Colonic mucosa (tissue), 4 donors: Measurements from ENCODE around the gene OSBPL9. TPM values are rescaled to one million over a fixed set of nuclear protein-coding genes. Genes with fewer than 3 reads are reported as not detected.
"Not testable (repeated sequence)": the region's sequence is repeated elsewhere in the genome, so short reads cannot be mapped to it uniquely, and the experiment has no call there.

Experiments
- DNase-seq: peaks from one replicate; pipeline ENCODE4 v3.0.0-alpha.2; 2020
- H3K27ac ChIP-seq: fragments of 200-600 bp; one replicate; pipeline ENCODE4 v1.8.0; 2021
- H3K27me3 ChIP-seq: fragments of 200-600 bp; one replicate; pipeline ENCODE4 v1.8.0; 2021
- H3K36me3 ChIP-seq: fragments of 200-600 bp; one replicate; pipeline ENCODE4 v1.8.0; 2021
- H3K4me1 ChIP-seq: fragments of 200-600 bp; one replicate; pipeline ENCODE4 v1.8.0; 2021; ENCODE audit warnings: mild to moderate bottlenecking
- H3K4me3 ChIP-seq: fragments of 200-600 bp; one replicate; pipeline ENCODE4 v1.8.0; 2021
- H3K9ac ChIP-seq, 2 donors: one replicate each; pipeline ENCODE4 v1.7.0; 2013; ENCODE audit warnings: control low read depth in 2 of 2, low read depth in 2 of 2, low read length in 2 of 2
- H3K9me3 ChIP-seq: fragments of 200-600 bp; one replicate; pipeline ENCODE4 v1.8.0; 2021
- CTCF ChIP-seq: fragments of 200-600 bp; IDR thresholded peaks from one replicate; pipeline ENCODE4 v1.8.0; 2022; ENCODE audit warnings: antibody characterized with exemption, mild to moderate bottlenecking
- intact Hi-C: fragments of 100-400 bp; cut with DNase I; formaldehyde crosslinking; loops from one replicate; pipeline ENCODE4 v1.14.1; 2022
- total RNA-seq, 2 donors: library from RNA; stranded (reverse); fragmentation: NEBNext Ultra II Directional in 1 of 2; extraction: Animal tissue kit (Norgen Biotek cat#: 25700) in 1 of 2; gene quantifications; one replicate each; pipeline ENCODE4 v1.2.1, GENCODE V29; 2021
- donor health status: healthy.
- donor health status: DM: no; HTN: no; CAD: no.
- donor health status: DM: no; HTN: no; CAD: no.

The OSBPL9 gene
- total RNA-seq, 2 donors from 2014 or later: 37.3 to 59.6 TPM

GRCh38 chr1:51642739-51643142, 25.8 kb downstream of the OSBPL9 start:
- H3K27ac ChIP-seq: peak overlapping the region; percentile 7
- H3K27me3 ChIP-seq: no peaks in the 10 kb centered on the region
- H3K4me1 ChIP-seq: no peaks in the 10 kb centered on the region
- no peak for TF ChIP-seq CTCF
- no peak for DNase-seq
- H3K9me3 ChIP-seq: no peaks in the 10 kb centered on the region
- H3K36me3 ChIP-seq: no peaks in the 10 kb centered on the region
- no peak overlapping the region for H3K9ac ChIP-seq
- no peak overlapping the region for H3K4me3 ChIP-seq
- intact Hi-C loops: no loop called here

GRCh38 chr1:51643362-51643761, 26.5 kb downstream of the OSBPL9 start:
- intact Hi-C loops: no loop called here
- Histone ChIP-seq H3K27ac (peak overlapping the region; percentile 7), H3K9me3 (no peaks in the 10 kb centered on the region), H3K27me3 (no peaks in the 10 kb centered on the region), H3K4me3 (no peak overlapping the region), H3K4me1 (no peaks in the 10 kb centered on the region), H3K9ac (no peak overlapping the region), H3K36me3 (no peaks in the 10 kb centered on the region)
- TF ChIP-seq CTCF: no peak
- DNase-seq: no peak

GRCh38 chr1:51644020-51644419, 27.1 kb downstream of the OSBPL9 start:
- Histone ChIP-seq H3K9me3 (no peaks in the 10 kb centered on the region), H3K9ac (no peak overlapping the region), H3K27me3 (no peaks in the 10 kb centered on the region), H3K27ac (no peak overlapping the region), H3K4me1 (peaks cover 4% of the 10 kb centered on the region), H3K36me3 (no peaks in the 10 kb centered on the region), H3K4me3 (no peak overlapping the region)
- no peak for TF ChIP-seq CTCF
- intact Hi-C loops: no loop called here
- no peak for DNase-seq

- Histone ChIP-seq H3K4me3 (no peak overlapping the region), H3K36me3 (no peaks in the 10 kb centered on the region), H3K9me3 (no peaks in the 10 kb centered on the region), H3K9ac (no peak overlapping the region), H3K27me3 (no peaks in the 10 kb centered on the region), H3K27ac (peak overlapping the region; percentile 8), H3K4me1 (peaks cover 7% of the 10 kb centered on the region)
- intact Hi-C loops: no loop called here
- no peak for DNase-seq
- TF ChIP-seq CTCF: no peak
Observed at GRCh38 chr1:51644533-51645197, 27.8 kb downstream of the OSBPL9 start.

GRCh38 chr1:51646592-51646991, 29.7 kb downstream of the OSBPL9 start:
- intact Hi-C loops, H3K27ac ChIP-seq, H3K4me3 ChIP-seq, H3K9me3 ChIP-seq, H3K9ac ChIP-seq, H3K27me3 ChIP-seq, DNase-seq, H3K36me3 ChIP-seq, H3K4me1 ChIP-seq: not testable (repeated sequence)

- Histone ChIP-seq H3K27ac (peak overlapping the region; percentile 26), H3K9me3 (no peaks in the 10 kb centered on the region), H3K4me1 (peaks cover 7% of the 10 kb centered on the region), H3K36me3 (no peaks in the 10 kb centered on the region), H3K4me3 (no peak overlapping the region), H3K27me3 (no peaks in the 10 kb centered on the region), H3K9ac (peak overlapping the region; percentile 1)
- TF ChIP-seq CTCF: no peak
- peak; percentile 53 for DNase-seq
- intact Hi-C loops: no loop called here
Observed at GRCh38 chr1:51648180-51649109, 31.6 kb downstream of the OSBPL9 start.
